Activated CD4-positive, CD25-positive, alpha-beta regulatory T cell treated with anti-CD3 and anti-CD28 coated beads, Interleukin-2, amount 50 U/mL, for 24 hours (primary cell): Measurements from ENCODE around the gene SLCO4A1.

ENCODE experiments used
- ATAC-seq, 2 donors: fragments of 150-1000 bp; cut with Tn5 transposase; one replicate each; pipeline ENCODE4 v1.10.0; 2021; ENCODE audit warnings: mild to moderate bottlenecking in 1 of 2, moderate library complexity in 1 of 2

Gene SLCO4A1

GRCh38 chr20:62688083-62688482 lies 45.8 kb downstream of the SLCO4A1 start:
- no peak for ATAC-seq

GRCh38 chr20:62688855-62689460 lies 46.7 kb downstream of the SLCO4A1 start:
- no peak for ATAC-seq

- no peak for ATAC-seq
These were observed 47.6 kb downstream of the SLCO4A1 start for GRCh38 chr20:62689861-62690260.

- ATAC-seq, result no peak
These were observed 48.0 kb downstream of the SLCO4A1 start for GRCh38 chr20:62690261-62690820.

- ATAC-seq, result no peak
These were observed 49.2 kb downstream of the SLCO4A1 start for GRCh38 chr20:62691487-62691886.

- no peak for ATAC-seq
These were observed 49.9 kb downstream of the SLCO4A1 start for GRCh38 chr20:62692176-62692575.

- ATAC-seq, result no peak
These were observed 50.7 kb downstream of the SLCO4A1 start for GRCh38 chr20:62692801-62693523.

GRCh38 chr20:62693524-62693922 lies 51.2 kb downstream of the SLCO4A1 start:
- no peak for ATAC-seq

GRCh38 chr20:62694106-62694505 lies 51.8 kb downstream of the SLCO4A1 start:
- ATAC-seq, result no peak

- no peak for ATAC-seq
These were observed 52.6 kb downstream of the SLCO4A1 start for GRCh38 chr20:62694868-62695267.

- no peak for ATAC-seq
These were observed 53.4 kb downstream of the SLCO4A1 start for GRCh38 chr20:62695448-62696414.

GRCh38 chr20:62696434-62696957 lies 54.2 kb downstream of the SLCO4A1 start:
- no peak for ATAC-seq

- ATAC-seq, result no peak
These were observed 54.7 kb downstream of the SLCO4A1 start for GRCh38 chr20:62696989-62697388.

- ATAC-seq, result no peak
These were observed 55.2 kb downstream of the SLCO4A1 start for GRCh38 chr20:62697468-62697912.

GRCh38 chr20:62698231-62698630 lies 55.9 kb downstream of the SLCO4A1 start:
- ATAC-seq, result no peak

GRCh38 chr20:62699296-62699695 lies 57.0 kb downstream of the SLCO4A1 start:
- no peak for ATAC-seq

GRCh38 chr20:62699741-62700140 lies 57.4 kb downstream of the SLCO4A1 start:
- ATAC-seq, result no peak

- no peak for ATAC-seq
These were observed 58.1 kb downstream of the SLCO4A1 start for GRCh38 chr20:62700261-62700930.

- ATAC-seq, result no peak
These were observed 59.1 kb downstream of the SLCO4A1 start for GRCh38 chr20:62701161-62702012.

GRCh38 chr20:62702013-62702300 lies 59.7 kb downstream of the SLCO4A1 start:
- ATAC-seq, result no peak
